DMS53 treated with DMSO at 0.1 percent for 48 hours (cell line): Measurements from ENCODE around the gene CROCC2.

Source experiments
- DNase-seq: peaks from one replicate; lab custom pipeline; 2025; ENCODE audit not compliant: unreplicated experiment; lab: John Stamatoyannopoulos, UW

Gene CROCC2

DNA sequence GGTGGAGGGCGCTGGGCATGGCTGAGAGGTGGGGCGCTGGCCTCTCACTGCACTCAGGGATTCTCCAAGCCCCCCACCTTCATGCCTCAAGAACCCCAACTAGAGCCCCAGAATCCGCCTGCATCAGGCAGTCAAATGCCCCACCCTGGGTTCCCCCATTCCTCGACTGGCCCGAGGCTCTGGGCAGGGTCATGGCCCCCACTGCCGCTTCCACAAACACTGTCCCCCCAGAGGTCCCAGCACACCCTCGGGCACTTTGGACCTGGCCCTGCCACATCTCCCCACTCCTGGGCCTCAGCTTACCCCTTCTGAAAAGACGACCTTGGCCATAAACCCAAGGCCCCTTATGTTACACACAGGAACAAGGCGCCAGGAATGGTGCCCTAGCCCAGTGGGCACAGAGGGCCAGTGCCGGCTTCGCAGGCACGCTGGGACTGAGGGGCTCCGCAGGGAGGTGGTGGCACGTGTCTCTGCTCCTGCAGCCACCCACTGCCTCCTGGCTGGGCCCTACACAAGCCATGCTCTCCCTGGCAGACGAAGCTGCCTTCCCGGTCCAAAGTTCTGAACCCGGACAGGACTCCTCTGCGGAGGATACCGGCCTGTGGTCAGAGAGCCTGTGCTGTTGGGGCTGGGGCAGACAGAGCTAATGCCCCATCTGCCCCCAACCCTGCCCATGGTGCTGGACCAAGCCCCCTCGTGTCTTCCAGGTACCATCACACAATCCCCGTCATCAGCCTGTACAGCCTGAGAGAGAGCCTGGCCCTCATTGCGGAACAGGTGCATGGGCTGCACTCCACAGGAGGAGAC lies 30.7 kb upstream of the CROCC2 start:
- DNase-seq = no peak

DNA sequence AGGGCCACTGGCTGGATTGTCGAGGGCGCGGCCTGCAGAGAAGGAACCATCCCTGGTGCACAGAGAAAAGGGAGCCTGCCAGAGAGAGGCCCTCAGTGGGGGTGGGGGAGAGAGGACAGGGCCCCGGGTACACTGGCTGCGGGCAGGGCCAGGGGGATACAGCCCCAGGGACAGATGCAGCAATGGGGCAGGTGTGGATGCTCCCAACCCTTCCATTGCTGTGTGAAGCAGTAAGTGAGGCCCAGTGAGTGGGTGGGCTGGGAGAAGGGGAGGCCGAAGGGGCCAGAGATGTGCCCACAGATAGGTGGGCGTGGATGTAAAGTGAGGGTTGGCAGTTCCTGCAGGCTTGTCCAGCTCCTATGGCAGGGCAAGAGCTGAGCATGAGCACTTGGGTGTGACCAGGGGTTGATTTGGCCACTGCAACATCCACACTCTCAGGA lies 30.1 kb upstream of the CROCC2 start:
- DNase-seq = no peak

DNA sequence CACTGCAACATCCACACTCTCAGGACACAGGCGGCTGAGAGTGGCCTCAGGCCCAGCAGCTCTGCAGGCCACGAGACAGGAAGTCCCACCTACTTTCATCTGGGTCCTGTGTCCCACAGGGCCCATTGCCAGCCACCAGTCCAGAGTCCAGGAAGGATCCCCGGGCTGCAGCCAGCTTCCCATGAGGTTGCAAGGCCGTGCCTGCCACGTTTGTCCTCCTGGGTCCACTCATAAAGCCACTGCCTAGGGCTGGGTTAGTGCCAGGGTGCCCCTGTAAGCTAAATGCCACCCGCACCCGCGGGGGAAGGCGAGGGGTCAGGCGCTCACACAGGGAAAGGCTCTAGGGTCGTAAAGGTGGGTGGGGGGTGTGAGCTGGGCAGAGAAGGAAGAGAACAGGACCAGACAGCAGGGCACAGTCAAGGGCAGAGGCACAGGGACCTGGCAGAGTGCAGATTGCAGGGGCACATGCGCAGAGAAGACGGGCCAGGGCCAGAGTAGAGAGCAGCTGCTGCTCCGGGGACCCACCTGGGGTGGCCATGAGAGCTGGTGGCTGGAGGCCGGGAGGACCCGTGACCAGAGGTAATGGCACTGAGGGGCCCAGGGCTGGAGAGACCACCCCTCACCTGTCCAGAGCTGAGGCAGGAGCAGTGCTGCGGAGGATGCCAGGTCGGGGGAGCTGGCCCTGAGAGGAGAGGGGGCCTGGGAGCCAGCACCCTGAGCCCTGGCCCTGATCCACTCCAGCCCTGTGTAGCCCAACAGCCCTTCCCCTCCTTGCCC lies 29.5 kb upstream of the CROCC2 start:
- no peak for DNase-seq

DNA sequence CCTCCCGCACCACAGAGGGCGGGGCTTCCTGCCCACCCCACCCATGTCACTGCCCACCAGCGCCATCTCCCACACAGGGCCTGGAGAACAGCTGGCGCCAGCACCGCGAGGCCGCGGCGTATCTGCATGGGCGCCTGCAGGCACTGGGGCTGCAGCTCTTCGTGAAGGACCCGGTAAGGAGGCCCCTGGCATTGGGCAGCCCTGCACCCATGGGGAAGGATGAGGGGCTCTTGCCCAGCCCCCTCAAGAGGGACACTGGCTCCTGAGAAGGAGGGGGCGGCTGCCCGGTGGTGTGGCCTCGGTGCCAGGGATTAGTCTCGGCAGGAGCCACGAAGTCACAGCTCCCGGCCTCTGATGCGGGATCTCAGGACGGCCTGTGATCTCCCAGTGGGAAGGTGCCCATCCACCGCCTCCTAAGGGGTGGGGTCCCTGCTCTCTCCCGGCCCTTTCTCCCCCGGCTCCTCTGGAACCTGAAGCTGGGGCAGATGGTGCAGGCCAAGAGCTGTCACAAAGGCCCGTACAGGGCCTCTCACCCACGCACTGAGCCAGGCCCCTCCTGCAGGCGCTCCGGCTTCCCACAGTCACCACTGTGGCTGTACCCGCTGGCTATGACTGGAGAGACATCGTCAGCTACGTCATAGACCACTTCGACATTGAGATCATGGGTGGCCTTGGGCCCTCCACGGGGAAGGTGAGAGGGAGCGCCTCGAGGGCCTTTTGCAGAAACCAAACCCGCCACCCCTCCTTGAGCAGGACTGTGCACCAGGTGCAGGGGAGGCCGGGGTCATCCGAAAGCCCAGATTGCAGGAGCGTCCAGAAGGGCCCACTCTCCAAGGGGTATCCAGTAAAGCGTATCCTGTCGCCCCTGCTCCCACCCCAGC lies 28.4 kb upstream of the CROCC2 start:
- no peak for DNase-seq

DNA sequence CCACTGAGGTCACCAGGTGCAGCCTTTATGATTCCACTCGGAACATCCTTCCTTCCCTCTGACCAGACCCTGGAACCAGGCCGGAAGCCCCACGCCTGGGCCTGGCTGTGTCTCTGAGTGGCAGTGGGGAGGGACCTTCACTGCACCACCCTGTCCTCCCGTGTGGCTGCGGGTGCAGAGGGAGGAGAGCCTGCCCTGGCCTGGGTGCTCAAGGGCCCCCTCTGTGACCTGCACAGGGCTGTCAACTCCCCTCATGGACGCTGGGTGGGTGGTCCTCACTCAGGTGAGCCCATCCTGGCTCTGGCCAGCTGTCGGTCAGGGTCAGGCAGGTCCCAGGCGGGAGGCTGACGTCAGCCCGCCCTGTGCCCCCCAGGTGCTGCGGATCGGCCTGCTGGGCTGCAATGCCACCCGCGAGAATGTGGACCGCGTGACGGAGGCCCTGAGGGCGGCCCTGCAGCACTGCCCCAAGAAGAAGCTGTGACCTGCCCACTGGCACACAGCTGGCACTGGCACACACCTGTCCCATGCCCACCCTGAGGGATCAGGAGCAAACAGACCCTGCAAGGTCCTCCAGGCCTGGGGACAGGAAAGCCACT lies 27.7 kb upstream of the CROCC2 start:
- no peak for DNase-seq

DNA sequence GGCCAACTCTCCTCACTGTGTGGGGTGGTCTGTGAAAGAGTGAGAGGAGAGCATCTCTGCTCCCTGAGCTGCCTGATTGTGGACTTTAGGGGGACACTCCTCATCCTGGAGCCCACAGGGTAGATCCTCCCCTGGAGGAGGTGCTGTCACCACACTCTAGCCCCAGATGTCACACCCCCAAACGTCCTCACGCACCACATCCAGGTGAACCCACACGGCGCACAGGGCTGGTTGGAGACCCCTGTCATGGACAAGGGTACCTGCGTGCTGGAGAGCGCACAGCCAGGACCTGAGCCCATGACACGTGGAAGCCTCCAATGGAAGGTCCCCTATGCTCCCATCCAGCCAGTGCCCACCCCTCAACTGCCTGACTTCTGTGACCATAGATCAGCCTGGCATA lies 27.0 kb upstream of the CROCC2 start:
- no peak for DNase-seq

DNA sequence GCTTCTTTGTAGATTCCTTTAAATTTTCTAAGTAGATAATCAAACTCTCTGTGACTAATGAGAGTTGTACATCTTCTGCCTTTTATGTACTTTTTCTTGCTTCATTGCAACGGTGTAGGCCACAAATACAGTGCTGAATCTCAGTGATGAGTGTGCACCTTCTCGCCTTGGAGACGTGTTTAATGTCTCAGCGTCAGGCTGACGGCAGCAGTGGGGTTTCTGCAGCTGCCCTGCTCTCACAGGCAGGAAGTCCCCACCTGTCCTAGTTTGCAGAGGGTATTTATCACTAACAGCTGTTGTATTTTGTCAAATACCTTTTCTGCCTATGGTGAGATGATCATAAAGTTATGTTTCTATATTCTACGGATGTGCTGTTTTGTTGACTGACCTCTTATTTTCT lies 24.2 kb upstream of the CROCC2 start:
- peak; percentile 75 for DNase-seq

DNA sequence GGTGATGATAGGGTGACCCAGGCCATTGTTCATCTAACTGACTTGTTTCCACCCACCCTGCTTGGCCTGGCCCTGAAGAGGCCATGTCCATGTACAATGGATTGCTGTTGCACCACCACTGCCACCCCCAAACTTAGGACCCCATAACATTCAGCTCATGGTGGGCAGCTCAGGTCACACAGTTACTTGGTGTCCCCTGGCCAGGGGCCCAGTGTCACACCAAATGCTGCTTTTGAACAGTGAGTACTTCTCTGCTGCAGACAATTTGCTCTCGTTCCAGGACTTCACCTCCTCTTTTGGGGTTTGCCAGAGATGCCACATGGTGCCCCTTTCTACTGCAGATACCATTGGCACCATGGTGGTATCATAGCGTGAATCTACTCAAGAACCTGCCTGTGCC lies 21.9 kb upstream of the CROCC2 start:
- DNase-seq = no peak

DNA sequence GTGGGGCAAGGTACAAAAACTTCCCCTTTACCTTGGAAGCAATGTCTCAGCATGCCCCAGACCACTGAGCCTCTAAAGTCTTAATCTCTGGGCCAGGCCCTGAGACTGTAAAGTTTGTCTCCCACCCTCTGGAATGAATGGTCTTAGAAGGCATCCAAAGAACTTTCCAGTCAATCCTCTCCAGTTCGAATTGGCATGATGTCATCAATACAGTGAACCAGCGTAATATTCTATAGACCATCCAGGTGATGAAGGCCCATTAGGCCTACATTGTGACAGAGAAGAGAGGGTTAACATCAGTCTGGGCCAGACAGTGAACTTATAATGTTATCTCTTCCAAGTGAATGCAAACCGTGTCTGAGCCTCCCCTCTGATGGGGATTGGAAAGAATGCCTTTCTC lies 21.4 kb upstream of the CROCC2 start:
- no peak for DNase-seq

DNA sequence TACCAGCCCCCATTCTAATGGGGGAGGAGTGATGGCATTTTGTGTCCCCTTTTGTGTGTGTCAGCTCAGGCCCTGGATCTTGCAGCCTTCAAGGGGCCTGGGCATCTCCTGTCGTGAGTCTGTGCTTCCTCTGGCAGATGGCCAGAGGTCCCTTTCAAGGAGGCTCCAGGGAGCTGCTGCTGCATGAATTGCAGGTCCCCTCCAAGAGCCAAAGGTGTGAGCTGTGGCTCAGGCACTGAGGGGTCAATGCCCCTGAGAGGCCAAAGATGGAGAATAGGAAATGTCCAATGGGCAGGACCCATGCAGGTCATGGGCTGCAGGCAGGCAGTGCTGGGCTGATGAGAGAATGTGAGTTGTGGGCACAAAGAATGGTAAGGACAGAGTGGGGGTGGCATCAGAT lies 20.6 kb upstream of the CROCC2 start:
- no peak for DNase-seq

DNA sequence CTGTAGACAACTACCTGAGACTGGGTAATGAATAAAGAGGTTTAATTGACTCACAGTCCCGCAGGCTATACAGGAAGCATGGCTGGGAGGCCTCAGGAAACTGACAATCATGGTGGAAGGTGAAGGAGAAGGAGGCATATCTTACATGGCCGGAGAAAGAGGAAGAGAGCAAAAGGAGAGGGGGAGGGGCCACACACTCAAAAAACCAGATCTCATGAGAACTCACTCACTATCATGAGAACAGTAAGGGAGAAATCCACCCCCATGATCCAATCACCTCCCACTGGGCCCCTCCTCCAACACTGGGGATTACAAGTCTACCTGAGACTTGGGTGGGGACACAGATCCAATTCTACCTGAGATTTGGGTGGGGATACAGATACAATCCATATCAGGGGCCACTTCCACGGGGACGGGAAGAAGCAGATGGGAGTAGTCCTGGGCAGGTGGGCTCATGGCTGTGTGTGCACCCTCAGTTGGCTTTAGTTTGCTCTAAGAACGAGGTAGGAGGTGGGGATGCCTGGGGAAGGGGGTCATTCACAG lies 20.0 kb upstream of the CROCC2 start:
- no peak for DNase-seq

DNA sequence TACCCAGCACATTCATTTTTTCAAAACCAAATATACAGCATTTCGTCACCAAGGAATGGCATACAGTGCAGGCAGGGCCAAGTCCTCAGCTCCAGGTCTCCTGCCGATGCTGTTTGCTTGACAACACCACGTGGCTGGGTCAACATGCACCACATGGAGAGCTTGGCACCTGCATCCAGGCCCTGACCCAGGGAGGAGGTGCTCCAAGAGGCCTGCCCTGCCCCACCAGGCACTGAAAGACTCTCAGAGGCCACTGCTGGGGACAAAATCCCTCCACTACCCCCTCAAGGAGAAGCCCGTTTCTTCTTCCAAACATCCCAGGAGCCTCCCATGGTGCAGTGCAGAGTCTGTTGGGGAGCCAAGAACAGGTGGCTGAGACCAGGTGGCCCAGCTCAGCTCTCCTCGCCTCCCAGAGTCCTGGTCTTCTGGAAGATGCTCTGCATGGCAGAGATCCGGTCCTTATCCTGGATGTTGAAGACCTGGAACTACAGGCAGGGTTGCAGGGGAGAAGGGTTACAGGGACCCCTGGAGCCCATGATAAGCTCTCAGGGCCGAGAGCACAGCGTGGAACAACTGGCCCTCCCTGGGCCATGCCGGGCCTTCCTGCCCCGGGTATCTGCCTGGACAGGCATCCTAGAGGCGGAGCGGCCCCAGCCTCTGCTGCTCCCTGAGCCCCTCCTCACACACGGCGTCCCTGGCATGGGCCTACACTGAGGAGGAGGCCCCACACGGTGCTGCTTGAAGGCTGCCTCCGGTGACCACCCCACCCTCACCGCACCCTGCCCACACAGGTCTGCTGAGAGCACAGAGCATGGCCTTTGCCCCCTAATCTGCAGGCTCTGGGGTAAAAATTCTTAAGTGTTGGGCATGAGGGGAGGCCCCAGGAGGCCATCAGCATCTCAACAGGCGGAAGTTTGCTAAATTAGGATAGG lies 19.2 kb upstream of the CROCC2 start:
- DNase-seq = no peak

DNA sequence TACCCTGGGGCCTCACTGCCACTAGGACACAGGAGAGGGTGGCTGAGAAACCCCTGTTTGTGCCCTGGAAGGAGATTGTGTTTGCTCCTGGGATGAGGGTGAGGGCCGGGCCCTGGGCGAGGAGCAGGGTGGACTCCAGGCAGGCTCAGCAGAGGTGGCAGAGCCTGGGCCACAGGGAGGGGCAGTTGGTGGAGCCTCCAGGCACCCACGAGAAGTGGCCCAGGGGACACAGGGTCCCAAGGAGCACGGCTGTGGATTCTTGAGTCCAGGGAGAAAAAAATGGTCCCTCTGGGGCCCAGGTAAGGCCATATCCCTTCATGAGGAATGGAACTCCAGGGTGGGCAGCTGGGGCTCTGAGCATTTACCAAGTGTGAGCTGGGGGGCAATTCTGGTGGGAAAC lies 18.5 kb upstream of the CROCC2 start:
- no peak for DNase-seq

DNA sequence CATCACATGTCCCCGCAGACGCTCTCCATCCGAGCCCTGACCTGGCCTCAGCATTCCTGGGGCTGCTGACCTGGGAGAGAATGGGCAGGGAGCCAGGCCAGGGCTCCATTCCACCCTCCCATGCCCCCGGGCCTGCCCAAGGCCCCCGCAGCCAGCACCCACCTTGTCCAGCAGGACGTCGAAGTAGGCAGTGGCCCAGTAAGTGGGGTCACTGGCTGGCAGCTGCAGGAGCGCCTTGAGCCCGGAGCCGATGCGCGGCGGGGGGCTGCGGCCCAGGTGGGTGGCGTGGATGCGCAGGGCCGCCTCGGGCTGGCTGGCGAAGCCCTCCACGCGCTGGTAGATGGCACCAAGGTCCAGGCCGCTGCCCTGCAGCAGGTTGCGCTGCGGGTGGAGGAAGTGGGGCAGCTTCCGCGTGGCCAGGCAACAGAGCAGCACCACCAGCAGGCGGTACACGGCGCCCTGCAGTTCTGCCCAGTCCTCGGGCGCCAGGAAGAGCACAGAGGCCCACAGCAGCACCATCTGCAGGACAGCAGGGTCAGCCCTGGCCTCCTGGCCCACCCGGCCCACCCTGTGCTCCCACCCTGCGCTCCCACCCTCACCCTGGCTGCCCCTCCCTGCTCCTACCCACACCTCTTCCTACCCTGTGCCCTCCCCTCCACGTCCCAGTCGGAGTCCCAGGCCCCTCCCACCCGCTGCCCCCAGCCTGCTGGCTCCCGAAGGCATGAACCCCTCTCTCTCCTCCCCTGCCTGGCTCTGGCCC lies 17.8 kb upstream of the CROCC2 start:
- DNase-seq = no peak

DNA sequence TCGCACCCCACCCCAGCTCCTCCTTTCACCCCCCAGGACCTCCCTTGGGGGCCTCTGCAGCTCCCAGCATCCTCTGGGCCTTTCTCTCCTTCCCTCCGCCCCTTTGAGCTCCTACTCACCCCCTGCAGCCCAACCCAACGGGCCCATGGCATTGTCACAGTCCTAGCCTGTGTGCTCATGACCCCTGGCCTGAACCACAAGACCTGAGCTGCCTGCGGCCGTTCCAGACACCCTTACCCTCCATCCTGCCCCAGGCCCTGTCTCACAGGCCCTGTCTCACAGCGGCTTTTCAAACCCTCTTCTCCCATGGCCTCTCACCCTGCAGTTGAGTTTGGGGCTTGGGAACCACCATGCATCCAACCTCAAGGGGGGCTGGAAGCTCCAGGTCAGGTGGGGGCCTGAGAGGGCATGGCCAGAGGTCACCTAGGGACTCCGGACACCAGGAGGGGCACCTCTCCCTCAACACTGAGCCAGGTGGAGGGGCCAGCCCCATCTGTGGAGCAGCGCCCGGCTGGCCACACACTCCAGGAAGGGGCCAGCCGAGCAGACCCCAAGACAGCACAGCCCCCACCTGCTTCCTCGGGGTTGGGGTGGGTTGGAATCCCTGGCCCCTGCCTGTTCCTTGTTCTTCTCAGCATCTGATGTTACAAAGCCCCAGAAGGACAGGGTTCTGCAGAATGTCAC lies 17.1 kb upstream of the CROCC2 start:
- no peak for DNase-seq

DNA sequence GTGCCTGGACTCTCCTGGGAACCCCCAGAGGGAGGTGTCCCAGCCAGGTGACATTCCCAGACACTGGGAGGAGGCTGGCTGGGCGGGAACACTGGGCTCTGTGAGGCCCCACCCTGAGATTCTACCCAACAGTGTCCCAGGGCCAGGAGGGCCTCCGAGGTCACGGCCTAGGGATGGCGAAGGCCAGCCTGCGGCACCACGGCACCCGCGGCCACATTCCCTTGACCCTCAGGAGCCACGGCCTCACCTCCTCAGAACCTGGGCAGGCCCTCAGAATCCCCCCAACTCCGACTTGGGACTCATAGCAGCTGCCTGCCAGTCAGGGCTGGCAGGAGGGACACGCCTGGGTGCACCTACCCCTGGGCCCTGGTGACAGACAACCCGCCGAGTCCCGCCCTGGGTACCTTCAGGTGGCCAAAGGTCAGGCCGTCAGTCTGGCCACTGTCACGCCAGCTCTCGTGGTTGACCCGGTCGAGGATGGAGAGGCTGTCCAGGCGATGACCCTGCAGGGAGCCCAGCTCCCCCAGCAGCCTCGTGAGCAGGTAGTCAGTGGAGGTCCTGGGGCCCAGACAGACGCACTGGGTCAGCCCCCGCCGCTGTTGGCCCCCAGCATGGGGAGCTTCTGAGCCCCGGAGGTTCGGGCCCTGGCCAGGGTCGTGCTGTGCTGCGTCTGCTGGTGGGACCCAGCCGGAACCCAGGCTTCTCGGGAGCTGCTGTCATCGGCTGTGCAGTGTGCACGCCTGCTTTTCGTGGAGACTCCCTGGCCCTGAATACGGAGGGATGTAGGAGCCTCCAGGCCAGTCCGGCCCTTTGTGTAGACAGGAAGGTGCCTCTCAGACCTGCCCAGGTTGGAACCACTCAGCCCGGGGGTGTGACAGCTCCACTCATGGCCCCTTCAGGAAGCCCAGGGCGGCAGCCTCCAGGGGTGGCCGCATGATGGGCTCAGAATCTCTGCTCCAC lies 16.3 kb upstream of the CROCC2 start:
- no peak for DNase-seq

DNA sequence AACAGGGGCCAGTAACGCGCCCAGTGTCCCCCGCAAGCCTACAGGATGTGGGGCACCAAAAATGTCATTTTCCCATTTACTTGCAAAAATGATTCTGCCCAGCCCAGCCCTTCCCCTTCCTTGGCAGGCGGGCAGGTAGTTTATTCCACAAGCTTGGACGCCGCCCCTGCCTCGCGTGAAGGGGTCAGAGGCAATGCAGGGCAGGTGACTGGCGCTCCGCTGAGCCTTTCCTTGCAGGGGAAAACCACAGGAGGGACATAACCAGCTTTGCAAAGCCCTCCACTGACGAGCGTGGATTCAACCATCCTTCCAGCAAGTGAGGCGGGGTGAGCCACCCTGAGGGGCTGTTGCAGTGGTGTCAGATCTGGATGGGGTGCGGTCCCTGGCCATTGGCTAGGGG lies 15.4 kb upstream of the CROCC2 start:
- DNase-seq = no peak
